Stomach (tissue), 9 donors: ENCODE results near the gene MRC1. TPM values are rescaled to one million over a fixed set of nuclear protein-coding genes. Genes with fewer than 3 reads are reported as not detected.

Experiments used
- DNase-seq, 2 donors: peaks; one replicate each; pipeline versions ENCODE4 v3.0.0 to v3.0.0-alpha.2; 2013 to 2019
- H3K27ac ChIP-seq, 5 donors: fragments of 200-600 bp in 4 of 5; sonication (generic) in 4 of 5; one replicate each; pipeline ENCODE4 v1.5.1; 2013 to 2019; ENCODE audit warnings: mild to moderate bottlenecking in 1 of 5, moderate library complexity in 1 of 5
- H3K27me3 ChIP-seq, 3 donors: fragments of 200-600 bp; sonication (generic); one replicate each; pipeline ENCODE4 v1.5.1; 2017 to 2019; ENCODE audit warnings: mixed run types in 1 of 3
- H3K36me3 ChIP-seq, 4 donors: fragments of 200-600 bp; sonication (generic); 1 replicate in 3 of 4; 2 replicates in 1 of 4; pipeline ENCODE4 v1.5.1; 2016 to 2019
- H3K4me1 ChIP-seq, 4 donors: fragments of 200-600 bp; sonication (generic); one replicate each; pipeline ENCODE4 v1.5.1; 2016 to 2019
- H3K4me3 ChIP-seq, 4 donors: fragments of 200-600 bp; sonication (generic) in 3 of 4; one replicate each; pipeline ENCODE4 v1.5.1; 2016 to 2019; ENCODE audit warnings: mild to moderate bottlenecking in 1 of 4
- H3K9me3 ChIP-seq, 4 donors: fragments of 200-600 bp; sonication (generic); one replicate each; pipeline ENCODE4 v1.5.1; 2016 to 2019
- EP300 ChIP-seq: sonication (generic); formaldehyde crosslinking; IDR thresholded peaks from one replicate; pipeline ENCODE4 v1.6.1; 2017; ENCODE audit warnings: antibody characterized with exemption
- POLR2A ChIP-seq, 4 donors: fragments of 450-650 bp; IDR thresholded peaks; one replicate each; pipeline ENCODE4 v1.6.1; 2016; ENCODE audit warnings: antibody characterized with exemption in 4 of 4, control low read depth in 2 of 4, mild to moderate bottlenecking in 1 of 4, moderate library complexity in 1 of 4
- POLR2AphosphoS5 ChIP-seq, 3 donors: sonication (generic); formaldehyde crosslinking; IDR thresholded peaks; one replicate each; pipeline ENCODE4 v1.6.1; 2016; ENCODE audit warnings: antibody characterized with exemption in 3 of 3
- WGBS, 5 donors: extraction: QIAGEN DNeasy Blood & Tissue Kit in 3 of 5; methylation state at CpG; one replicate each; pipeline versions ENCODE4 v1.1.5 to v1.1.7; 2013 to 2018; 5-methylcytosine and 5-hydroxymethylcytosine counted together
- intact Hi-C: fragments of 100-400 bp; cut with DNase I; formaldehyde crosslinking; loops from one replicate; pipeline ENCODE4 v1.15.1; 2023; ENCODE audit warnings: low total_unique reads
- polyA plus RNA-seq, 3 donors: library from polyadenylated mRNA; stranded (reverse); fragments of 200-250 nt; gene quantifications; one replicate each; pipeline ENCODE4 v1.2.3, GENCODE V29; 2013
- total RNA-seq, 5 donors: library from RNA; depleted of rRNA; stranded (reverse); fragments of >200 nt; gene quantifications; one replicate each; pipeline versions ENCODE4 v1.1.0 to v1.2.3, GENCODE V29; 2014 to 2016
- TF ChIP-seq, protein P1 (sequence below), 7 experiments: fragments of 450-650 bp in 4 of 7; fragments of 200-600 bp in 3 of 7; sonication (generic) in 3 of 7; IDR thresholded peaks; one replicate each; pipeline ENCODE4 v1.5.1; 2016 to 2019; ENCODE audit warnings: antibody characterized with exemption in 7 of 7, control low read depth in 2 of 7, mild to moderate bottlenecking in 1 of 7
- donor health status: healthy with polysubstance abuse.
- donor health status: Bipolar disorder and iron deficiency.
- donor health status: healthy.

The MRC1 gene
- total and polyA plus RNA-seq, 8 donors = 1.9 to 50.3 (median 7.5) TPM

DNA sequence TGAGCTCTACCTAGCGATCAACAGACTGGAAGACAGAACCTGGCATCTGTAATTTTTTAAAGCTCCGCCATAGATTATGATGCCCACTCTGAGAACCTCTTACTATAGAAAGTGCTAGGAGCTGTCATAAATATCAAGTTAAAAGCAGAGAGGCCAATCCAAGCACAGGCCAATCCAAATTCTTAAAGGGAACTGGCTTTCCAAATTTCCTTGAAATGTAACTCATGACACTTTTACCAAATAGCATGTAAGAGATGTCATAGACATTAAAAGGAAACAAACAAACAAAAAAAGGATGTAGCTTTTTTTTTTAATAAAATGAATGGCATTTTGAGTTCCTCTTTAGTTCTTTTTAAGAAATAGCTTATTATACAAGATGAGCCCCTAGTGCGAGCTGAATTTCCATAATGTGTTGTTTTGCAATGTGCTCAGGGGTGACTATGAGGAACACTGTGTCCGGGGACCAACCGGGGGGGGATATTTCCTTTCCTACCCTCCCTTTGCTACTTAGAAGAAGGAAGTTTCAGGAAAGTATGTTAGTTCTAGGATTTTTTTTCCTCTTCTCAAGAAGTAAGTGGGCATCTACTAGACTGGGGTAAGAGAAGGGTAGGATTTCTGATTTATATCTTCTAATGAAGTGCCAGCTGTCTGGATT lies 23.7 kb upstream of the MRC1 start:
- Histone ChIP-seq H3K27me3 (no peaks in the 10 kb centered on the region), H3K36me3 (no peaks in the 10 kb centered on the region), H3K4me3 (no peak overlapping the region), H3K9me3 (no peaks in the 10 kb centered on the region), H3K27ac (peak overlapping the region in 2 of 5 donors; percentile 15 to 31), H3K4me1 (peaks cover 0 to 29% (median 9%) of the 10 kb centered on the region in 4 donors)
- TF ChIP-seq EP300 (no peak), POLR2AphosphoS5 (IDR thresholded peaks at IDR 0.05) (no peak), POLR2A (IDR thresholded peaks at IDR 0.05) (no peak)
- TF ChIP-seq, protein P1, sequence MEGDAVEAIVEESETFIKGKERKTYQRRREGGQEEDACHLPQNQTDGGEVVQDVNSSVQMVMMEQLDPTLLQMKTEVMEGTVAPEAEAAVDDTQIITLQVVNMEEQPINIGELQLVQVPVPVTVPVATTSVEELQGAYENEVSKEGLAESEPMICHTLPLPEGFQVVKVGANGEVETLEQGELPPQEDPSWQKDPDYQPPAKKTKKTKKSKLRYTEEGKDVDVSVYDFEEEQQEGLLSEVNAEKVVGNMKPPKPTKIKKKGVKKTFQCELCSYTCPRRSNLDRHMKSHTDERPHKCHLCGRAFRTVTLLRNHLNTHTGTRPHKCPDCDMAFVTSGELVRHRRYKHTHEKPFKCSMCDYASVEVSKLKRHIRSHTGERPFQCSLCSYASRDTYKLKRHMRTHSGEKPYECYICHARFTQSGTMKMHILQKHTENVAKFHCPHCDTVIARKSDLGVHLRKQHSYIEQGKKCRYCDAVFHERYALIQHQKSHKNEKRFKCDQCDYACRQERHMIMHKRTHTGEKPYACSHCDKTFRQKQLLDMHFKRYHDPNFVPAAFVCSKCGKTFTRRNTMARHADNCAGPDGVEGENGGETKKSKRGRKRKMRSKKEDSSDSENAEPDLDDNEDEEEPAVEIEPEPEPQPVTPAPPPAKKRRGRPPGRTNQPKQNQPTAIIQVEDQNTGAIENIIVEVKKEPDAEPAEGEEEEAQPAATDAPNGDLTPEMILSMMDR (IDR thresholded peaks at IDR 0.05) = no peak
- intact Hi-C loops = no loop called here
- 73 to 89% (median 84%) methylated on average over 5 of the region's 5 CpGs for WGBS, 5 donors
- DNase-seq = no peak

DNA sequence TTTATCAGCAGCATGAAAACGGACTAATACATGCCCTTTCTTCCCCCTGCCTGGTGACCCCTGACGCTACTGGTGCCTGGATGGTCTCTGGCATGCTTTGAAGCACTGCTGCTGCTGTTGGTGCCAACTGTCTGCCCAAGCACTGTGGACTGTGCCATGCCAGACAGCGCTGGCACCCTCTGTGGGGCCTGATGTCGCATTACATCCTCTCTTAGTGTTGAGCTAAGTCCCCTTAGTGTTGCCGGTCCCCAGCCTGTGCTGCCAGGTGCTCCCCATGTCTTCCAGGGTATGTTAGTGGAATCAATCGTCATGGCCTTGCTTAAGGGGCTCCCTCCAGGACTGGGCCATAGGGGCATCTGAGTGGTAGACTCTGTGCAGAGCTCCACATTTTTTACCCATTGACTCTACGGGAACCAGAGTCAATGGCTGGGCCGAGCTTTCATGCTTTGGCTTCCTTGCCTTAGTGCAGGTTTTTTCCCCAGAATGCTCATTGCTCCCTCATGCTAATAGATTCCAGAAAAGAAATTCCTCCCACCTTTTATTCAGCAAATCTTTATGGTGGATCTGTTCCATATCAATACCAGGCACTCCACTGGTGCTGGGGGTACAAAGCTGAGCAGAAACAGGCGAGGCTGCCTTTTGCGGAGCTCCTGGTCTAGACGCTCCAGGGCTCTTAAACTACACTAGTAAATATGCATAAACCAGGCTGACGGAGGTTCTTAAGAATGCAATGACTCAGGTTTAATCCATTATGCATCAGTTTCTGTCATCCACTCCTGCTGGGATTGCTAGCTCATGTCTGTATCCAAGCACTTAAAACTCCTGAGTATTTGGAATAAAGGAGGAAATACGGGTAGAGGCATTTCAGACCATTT lies 21.8 kb upstream of the MRC1 start:
- Histone ChIP-seq H3K27me3 (no peaks in the 10 kb centered on the region), H3K4me1 (peaks cover 0 to 29% (median 12%) of the 10 kb centered on the region in 4 donors), H3K27ac (no peak overlapping the region), H3K36me3 (no peaks in the 10 kb centered on the region), H3K9me3 (no peaks in the 10 kb centered on the region), H3K4me3 (no peak overlapping the region)
- TF ChIP-seq, protein P1 (IDR thresholded peaks at IDR 0.05) = no peak
- TF ChIP-seq POLR2A (IDR thresholded peaks at IDR 0.05) (no peak), EP300 (no peak), POLR2AphosphoS5 (IDR thresholded peaks at IDR 0.05) (no peak)
- WGBS, 5 donors = 83 to 91% (median 89%) methylated on average over 13 of the region's 13 CpGs
- intact Hi-C loops = no loop called here
- peak in 1 of 2 donors; percentile 52 for DNase-seq

- Histone ChIP-seq H3K4me3 (no peak overlapping the region), H3K4me1 (peaks cover 0 to 28% (median 15%) of the 10 kb centered on the region in 4 donors), H3K9me3 (no peaks in the 10 kb centered on the region), H3K27me3 (no peaks in the 10 kb centered on the region), H3K27ac (no peak overlapping the region), H3K36me3 (no peaks in the 10 kb centered on the region)
- DNase-seq = no peak
- intact Hi-C loops = no loop called here
- TF ChIP-seq EP300 (no peak), POLR2AphosphoS5 (IDR thresholded peaks at IDR 0.05) (no peak), POLR2A (IDR thresholded peaks at IDR 0.05) (no peak)
- TF ChIP-seq, protein P1 (IDR thresholded peaks at IDR 0.05) = no peak
- 87 to 97% (median 94%) methylated on average over 2 of the region's 2 CpGs for WGBS, 5 donors
These were observed 20.5 kb upstream of the MRC1 start for GRCh38 chr10:17788646-17789045.

DNA sequence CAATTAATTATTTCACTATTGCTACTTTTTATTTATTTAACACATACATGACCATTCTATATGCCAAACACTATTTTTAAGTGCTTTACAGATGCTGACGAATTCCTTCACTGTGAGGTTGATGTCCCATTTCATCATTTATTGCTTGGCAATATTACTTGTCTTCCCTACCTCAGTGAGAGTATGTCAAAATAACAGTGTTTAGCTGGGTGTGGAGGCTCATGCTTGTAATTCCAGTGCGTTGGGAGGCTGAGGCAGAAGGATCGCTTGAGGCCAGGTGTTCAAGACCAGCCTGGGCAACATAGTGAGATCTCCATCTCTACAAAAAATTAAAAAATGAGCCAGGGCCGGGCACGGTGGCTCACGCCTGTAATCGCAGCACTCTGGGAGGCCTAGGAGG lies 19.8 kb upstream of the MRC1 start:
- H3K4me3 ChIP-seq = no peak overlapping the region
- no peaks in the 10 kb centered on the region for H3K9me3 ChIP-seq
- no peak for DNase-seq
- TF ChIP-seq EP300 (no peak), POLR2A (IDR thresholded peaks at IDR 0.05) (no peak), POLR2AphosphoS5 (IDR thresholded peaks at IDR 0.05) (no peak)
- TF ChIP-seq, protein P1 (IDR thresholded peaks at IDR 0.05) = no peak
- intact Hi-C loops = no loop called here
- H3K36me3 ChIP-seq = no peaks in the 10 kb centered on the region
- no peaks in the 10 kb centered on the region for H3K27me3 ChIP-seq
- peaks cover 0 to 23% (median 16%) of the 10 kb centered on the region in 4 donors for H3K4me1 ChIP-seq
- no peak overlapping the region for H3K27ac ChIP-seq
- 84 to 96% (median 93%) methylated on average over 7 of the region's 7 CpGs for WGBS, 5 donors
